ENCODE results near the gene TYRP1. TPM values are rescaled to one million over a fixed set of nuclear protein-coding genes. Genes with fewer than 3 reads are reported as not detected.

The TYRP1 gene
- total RNA-seq, 3 donors from 2014 or later (not counting 1 experiment from before 2014, with no cell fraction given): not detected

- no peak overlapping the region for H3K4me3 Mint-ChIP-seq
- intact Hi-C loops (cut with micrococcal nuclease): no loop called here
These were observed 828 bp downstream of the TYRP1 start for GRCh38 chr9:12694013-12694412.

GRCh38 chr9:12695474-12695873 is 2.3 kb downstream of the TYRP1 start:
- H3K4me3 ChIP-seq (ENCODE audit: low read length): no peak overlapping the region
- TF ChIP-seq, protein P1, sequence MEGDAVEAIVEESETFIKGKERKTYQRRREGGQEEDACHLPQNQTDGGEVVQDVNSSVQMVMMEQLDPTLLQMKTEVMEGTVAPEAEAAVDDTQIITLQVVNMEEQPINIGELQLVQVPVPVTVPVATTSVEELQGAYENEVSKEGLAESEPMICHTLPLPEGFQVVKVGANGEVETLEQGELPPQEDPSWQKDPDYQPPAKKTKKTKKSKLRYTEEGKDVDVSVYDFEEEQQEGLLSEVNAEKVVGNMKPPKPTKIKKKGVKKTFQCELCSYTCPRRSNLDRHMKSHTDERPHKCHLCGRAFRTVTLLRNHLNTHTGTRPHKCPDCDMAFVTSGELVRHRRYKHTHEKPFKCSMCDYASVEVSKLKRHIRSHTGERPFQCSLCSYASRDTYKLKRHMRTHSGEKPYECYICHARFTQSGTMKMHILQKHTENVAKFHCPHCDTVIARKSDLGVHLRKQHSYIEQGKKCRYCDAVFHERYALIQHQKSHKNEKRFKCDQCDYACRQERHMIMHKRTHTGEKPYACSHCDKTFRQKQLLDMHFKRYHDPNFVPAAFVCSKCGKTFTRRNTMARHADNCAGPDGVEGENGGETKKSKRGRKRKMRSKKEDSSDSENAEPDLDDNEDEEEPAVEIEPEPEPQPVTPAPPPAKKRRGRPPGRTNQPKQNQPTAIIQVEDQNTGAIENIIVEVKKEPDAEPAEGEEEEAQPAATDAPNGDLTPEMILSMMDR (IDR thresholded peaks at IDR 0.05): no peak
- no peaks in the 10 kb centered on the region for H3K9me3 ChIP-seq (ENCODE audit: control insufficient read depth, insufficient read depth, low read length)
- no peaks in the 10 kb centered on the region for H3K4me1 ChIP-seq (ENCODE audit: control insufficient read depth, insufficient read depth, low read length)
- Mint-ChIP-seq H3K27ac (no peak overlapping the region), H3K9me3 (peaks cover 11 to 12% of the 10 kb centered on the region in 2 donors), H3K4me3 (no peak overlapping the region), H3K36me3 (peaks cover 9% of the 10 kb centered on the region), H3K4me1 (no peaks in the 10 kb centered on the region), H3K27me3 (ENCODE audit: low read depth in 2 of 2) (no peaks in the 10 kb centered on the region)
- H3K27me3 ChIP-seq (ENCODE audit: control insufficient read depth, insufficient read depth, low read length): no peaks in the 10 kb centered on the region
- 83% methylated on average over 4 of the region's 4 CpGs for WGBS (ENCODE audit: insufficient coverage)
- no peak overlapping the region for H3K27ac ChIP-seq (ENCODE audit: low read length)
- intact Hi-C loops (cut with micrococcal nuclease): no loop called here
- no peak for ATAC-seq
- DNase-seq: no peak
- no peaks in the 10 kb centered on the region for H3K36me3 ChIP-seq (ENCODE audit: control insufficient read depth, insufficient read depth, low read length)

More at GRCh38 chr9:12694013-12694412, 828 bp downstream of the TYRP1 start:
- Histone ChIP-seq H3K27me3 (ENCODE audit: control insufficient read depth, insufficient read depth, low read length) (no peaks in the 10 kb centered on the region), H3K9me3 (ENCODE audit: control insufficient read depth, insufficient read depth, low read length) (no peaks in the 10 kb centered on the region), H3K27ac (ENCODE audit: low read length) (no peak overlapping the region), H3K36me3 (ENCODE audit: control insufficient read depth, insufficient read depth, low read length) (no peaks in the 10 kb centered on the region), H3K4me3 (ENCODE audit: low read length) (no peak overlapping the region), H3K4me1 (ENCODE audit: control insufficient read depth, insufficient read depth, low read length) (no peaks in the 10 kb centered on the region)
- DNase-seq (no peak), ATAC-seq (no peak)
- Mint-ChIP-seq H3K36me3 (peaks cover 9% of the 10 kb centered on the region), H3K4me1 (no peaks in the 10 kb centered on the region), H3K9me3 (peaks cover 12 to 15% of the 10 kb centered on the region in 2 donors), H3K27ac (no peak overlapping the region), H3K27me3 (ENCODE audit: low read depth in 2 of 2) (no peaks in the 10 kb centered on the region)
- 95% methylated on average over 8 of the region's 8 CpGs for WGBS (ENCODE audit: insufficient coverage)
- TF ChIP-seq, protein P1 (IDR thresholded peaks at IDR 0.05): no peak

DNA sequence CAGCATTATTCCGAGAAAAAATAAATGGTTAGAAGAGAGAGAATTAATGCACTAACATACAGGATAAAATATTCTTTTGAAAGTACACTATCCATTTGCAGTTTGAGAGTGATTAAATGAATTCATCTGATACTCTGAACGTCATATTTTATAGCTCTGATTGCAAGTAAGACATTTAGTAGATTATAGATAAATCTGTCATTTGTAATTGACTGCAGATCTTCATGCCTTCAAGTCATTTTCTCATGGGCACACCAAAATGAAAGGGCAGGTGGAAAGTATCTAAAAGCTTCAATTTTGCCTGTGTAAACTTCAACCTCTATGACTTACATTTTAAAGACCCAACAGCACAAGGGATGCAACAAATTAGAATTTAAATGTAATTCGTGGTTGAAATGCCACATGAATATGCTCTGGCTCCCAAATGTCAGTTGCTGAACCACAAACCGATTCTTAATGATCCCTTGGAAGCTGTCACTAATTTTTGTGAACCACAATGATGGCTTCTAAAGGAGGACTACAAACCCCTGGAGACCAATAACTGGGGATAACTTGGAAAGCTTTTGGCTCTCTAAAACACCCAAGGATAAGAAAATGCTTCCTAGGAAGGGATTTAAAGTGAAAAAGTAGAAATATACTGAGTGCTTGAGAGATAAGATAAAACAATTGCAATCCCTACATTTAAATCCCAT is 3.9 kb downstream of the TYRP1 start:
- no peak overlapping the region for H3K27ac Mint-ChIP-seq
- no peak overlapping the region for H3K27ac ChIP-seq (ENCODE audit: low read length)
- WGBS (ENCODE audit: insufficient coverage): 31% methylated on average over 3 of the region's 4 CpGs
- no peak overlapping the region for H3K4me3 Mint-ChIP-seq
- intact Hi-C loops (cut with micrococcal nuclease): no loop called here
- H3K36me3 ChIP-seq (ENCODE audit: control insufficient read depth, insufficient read depth, low read length): no peaks in the 10 kb centered on the region
- H3K36me3 Mint-ChIP-seq: peaks cover 9% of the 10 kb centered on the region
- H3K27me3 Mint-ChIP-seq (ENCODE audit: low read depth in 2 of 2): no peaks in the 10 kb centered on the region
- no peaks in the 10 kb centered on the region for H3K9me3 ChIP-seq (ENCODE audit: control insufficient read depth, insufficient read depth, low read length)
- H3K27me3 ChIP-seq (ENCODE audit: control insufficient read depth, insufficient read depth, low read length): no peaks in the 10 kb centered on the region
- no peaks in the 10 kb centered on the region for H3K4me1 ChIP-seq (ENCODE audit: control insufficient read depth, insufficient read depth, low read length)
- no peak overlapping the region for H3K4me3 ChIP-seq (ENCODE audit: low read length)
- peaks cover 5 to 9% of the 10 kb centered on the region in 2 donors for H3K9me3 Mint-ChIP-seq
- ATAC-seq (no peak), DNase-seq (no peak)
- TF ChIP-seq, protein P1 (IDR thresholded peaks at IDR 0.05): no peak
- no peaks in the 10 kb centered on the region for H3K4me1 Mint-ChIP-seq

GRCh38 chr9:12697719-12698118 is 4.5 kb downstream of the TYRP1 start:
- Mint-ChIP-seq H3K27me3 (ENCODE audit: low read depth in 2 of 2) (no peaks in the 10 kb centered on the region), H3K9me3 (peaks cover 5 to 9% of the 10 kb centered on the region in 2 donors), H3K36me3 (peaks cover 5% of the 10 kb centered on the region), H3K4me1 (no peaks in the 10 kb centered on the region), H3K27ac (no peak overlapping the region), H3K4me3 (no peak overlapping the region)
- Histone ChIP-seq H3K4me3 (ENCODE audit: low read length) (no peak overlapping the region), H3K36me3 (ENCODE audit: control insufficient read depth, insufficient read depth, low read length) (no peaks in the 10 kb centered on the region), H3K27ac (ENCODE audit: low read length) (no peak overlapping the region), H3K27me3 (ENCODE audit: control insufficient read depth, insufficient read depth, low read length) (no peaks in the 10 kb centered on the region), H3K9me3 (ENCODE audit: control insufficient read depth, insufficient read depth, low read length) (no peaks in the 10 kb centered on the region), H3K4me1 (ENCODE audit: control insufficient read depth, insufficient read depth, low read length) (no peaks in the 10 kb centered on the region)
- no peak for ATAC-seq
- WGBS (ENCODE audit: insufficient coverage): 13% methylated on average over 1 of the region's 1 CpG
- intact Hi-C loops (cut with micrococcal nuclease): no loop called here
- TF ChIP-seq, protein P1 (IDR thresholded peaks at IDR 0.05): no peak
- no peak for DNase-seq

Measured in natural killer cell (primary cell).